GM12801 (cell line): Measurements from ENCODE around the gene ECT2L.

Experiments
- TF ChIP-seq, protein P1 (sequence below): IDR thresholded peaks from one replicate; pipeline ENCODE4 v1.5.1; 2011; ENCODE audit warnings: control low read depth; ENCODE audit not compliant: insufficient read length; ENCODE audit errors: extremely low read depth

Gene ECT2L

DNA sequence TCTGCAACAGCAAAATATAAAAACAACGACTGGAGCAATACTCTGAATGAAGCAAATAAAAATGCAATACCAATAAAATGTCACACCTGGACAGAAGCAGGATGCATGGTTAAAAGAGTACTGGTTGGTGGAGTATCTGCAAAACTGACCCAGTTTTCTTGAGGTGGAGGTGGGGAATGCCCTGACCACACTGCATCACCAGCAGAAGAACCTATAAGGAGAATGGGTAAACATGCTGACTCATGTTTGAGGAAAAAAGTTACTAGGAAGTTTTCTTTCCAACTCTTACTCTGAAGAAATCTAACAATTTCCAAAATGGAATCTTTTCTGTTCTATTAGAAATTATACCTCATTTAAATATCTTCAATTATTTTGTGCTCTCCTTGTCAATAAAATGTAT lies 148.5 kb downstream of the ECT2L start:
- TF ChIP-seq, protein P1, sequence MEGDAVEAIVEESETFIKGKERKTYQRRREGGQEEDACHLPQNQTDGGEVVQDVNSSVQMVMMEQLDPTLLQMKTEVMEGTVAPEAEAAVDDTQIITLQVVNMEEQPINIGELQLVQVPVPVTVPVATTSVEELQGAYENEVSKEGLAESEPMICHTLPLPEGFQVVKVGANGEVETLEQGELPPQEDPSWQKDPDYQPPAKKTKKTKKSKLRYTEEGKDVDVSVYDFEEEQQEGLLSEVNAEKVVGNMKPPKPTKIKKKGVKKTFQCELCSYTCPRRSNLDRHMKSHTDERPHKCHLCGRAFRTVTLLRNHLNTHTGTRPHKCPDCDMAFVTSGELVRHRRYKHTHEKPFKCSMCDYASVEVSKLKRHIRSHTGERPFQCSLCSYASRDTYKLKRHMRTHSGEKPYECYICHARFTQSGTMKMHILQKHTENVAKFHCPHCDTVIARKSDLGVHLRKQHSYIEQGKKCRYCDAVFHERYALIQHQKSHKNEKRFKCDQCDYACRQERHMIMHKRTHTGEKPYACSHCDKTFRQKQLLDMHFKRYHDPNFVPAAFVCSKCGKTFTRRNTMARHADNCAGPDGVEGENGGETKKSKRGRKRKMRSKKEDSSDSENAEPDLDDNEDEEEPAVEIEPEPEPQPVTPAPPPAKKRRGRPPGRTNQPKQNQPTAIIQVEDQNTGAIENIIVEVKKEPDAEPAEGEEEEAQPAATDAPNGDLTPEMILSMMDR = no peak

DNA sequence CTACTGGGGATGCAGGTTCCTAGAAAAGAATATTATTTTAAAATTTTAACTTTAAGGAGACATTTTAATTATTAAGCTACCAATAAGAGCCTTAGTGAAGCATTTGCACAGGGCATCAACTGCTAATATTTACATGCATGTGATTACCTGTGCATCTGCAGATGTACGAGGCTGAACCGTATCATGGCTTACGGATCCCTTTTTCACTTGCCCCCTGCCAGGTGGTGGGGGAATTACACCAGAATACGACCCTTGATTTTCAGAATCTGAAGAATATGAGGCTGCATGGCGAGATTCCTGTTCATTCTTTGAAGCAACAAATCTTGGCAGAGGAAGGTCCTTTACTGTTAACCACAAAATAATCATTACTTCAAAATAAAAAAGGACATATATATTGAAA lies 149.5 kb downstream of the ECT2L start:
- TF ChIP-seq, protein P1 = no peak

GRCh38 chr6:138948004-138948403 lies 152.1 kb downstream of the ECT2L start:
- TF ChIP-seq, protein P1 = no peak

DNA sequence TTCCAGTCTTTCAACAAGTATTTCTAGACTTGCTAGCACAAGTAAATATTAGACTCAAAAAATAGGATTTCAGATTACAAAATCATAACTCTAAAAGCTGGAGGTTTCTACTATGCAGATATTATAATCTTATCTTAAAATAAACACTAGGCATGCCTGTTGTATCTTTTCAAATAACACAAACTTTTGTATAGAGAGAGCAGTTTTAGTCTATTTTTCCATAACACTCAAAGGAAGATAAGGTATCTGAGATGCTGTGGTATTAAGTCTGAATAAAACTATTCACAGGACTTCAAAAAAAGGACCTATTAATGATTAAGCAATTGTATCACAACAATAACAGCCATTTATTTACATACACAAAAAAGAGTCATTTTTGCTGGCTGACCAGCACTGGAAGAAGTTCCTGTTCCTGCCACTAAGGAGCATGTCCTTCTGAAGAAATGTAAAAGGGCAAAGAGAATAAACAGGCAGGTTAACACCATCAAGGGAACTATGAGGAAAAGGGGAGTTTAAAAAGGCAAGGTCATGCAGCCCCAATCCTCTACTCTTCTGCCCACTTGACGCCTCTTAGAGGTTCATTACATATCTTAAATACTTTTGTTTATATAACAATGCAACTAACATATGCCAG lies 152.8 kb downstream of the ECT2L start:
- TF ChIP-seq, protein P1 = no peak

GRCh38 chr6:138953451-138953850 lies 157.6 kb downstream of the ECT2L start:
- TF ChIP-seq, protein P1 = no peak
